Stimulated activated CD4-positive, alpha-beta T cell treated with anti-CD3 and anti-CD28 coated beads, Interleukin-4, amount 100 ng/mL, for 24 hours (primary cell): ENCODE measurements around the gene ZBTB48.
"Not testable (repeated sequence)": the region's sequence is repeated elsewhere in the genome, so short reads cannot be mapped to it uniquely, and the experiment has no call there.

ENCODE experiments used
- DNase-seq: peaks from one replicate; pipeline ENCODE4 v3.0.0-alpha.2; 2020

The ZBTB48 gene

DNA sequence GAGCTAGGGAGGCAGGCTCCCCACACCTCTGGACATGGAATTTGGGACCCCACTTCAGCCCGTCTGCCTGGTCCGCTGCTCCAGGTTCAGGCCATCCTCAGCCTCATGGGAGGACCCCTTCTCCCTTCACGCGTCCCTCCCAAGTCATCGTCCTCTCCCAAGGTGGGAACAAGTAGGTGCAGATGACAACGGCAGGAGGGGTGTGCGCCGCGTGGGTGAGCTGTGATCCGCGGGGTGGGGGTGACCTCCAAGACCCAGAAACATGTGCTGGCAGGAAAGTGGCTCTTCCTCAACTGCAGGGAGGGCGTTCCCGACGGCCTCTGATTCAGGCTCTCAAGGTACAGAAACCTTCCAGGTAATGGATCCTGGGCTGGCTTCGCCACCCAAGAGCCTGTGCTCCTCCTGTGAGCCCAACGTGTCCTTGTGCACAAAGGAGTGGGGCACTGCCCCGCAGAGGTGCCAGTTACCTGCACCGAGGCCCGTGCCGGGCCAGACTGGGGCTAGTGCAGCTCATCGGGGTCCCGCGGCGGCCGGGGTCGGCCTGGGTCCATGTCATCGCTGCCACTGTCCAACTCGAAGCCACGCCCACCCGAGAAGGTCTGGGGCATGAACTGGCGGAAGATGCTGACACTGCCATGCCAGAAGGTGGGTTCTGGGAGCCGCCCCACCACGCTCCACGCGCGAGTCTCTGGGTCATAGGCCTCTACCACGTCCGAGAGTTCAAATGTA lies 13.2 kb downstream of the ZBTB48 start:
- no peak for DNase-seq

- no peak for DNase-seq
Measured at GRCh38 chr1:6593810-6594209, 14.0 kb downstream of the ZBTB48 start.

DNA sequence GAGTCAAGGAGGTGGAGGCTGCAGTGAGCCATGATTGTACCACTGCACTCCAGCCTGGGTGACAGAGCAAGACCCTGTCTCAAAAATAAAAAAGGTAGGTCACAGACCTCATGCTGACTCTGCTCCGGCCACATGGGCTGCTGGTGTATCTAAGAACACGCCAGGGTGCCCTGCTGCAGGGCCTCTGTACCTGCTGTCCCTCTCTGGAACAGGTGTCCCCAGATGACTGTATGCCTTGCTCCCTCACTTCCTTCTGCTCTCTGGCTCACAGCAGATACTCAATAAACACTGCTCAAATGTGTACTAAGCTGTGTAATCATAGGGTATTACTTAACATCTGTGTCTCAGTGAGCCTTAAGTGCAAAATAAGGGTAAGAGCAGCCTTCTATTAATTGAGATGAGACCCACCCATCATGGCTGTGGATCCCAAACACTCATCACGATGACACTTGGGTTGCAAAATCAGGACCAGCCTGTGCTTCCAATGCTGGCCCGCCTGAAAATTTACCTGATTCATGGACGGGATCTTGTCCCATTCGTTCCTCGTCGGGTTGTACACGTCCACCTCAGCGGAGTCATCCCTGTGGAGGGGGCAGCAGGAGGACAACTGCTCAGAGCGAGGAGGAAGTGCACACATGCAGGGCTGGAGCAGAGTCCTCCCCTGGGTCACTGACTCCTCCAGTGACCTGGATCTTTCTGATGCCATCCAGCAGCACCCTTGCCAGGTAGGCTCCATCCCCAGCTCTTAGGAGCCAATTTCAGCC lies 15.4 kb downstream of the ZBTB48 start:
- DNase-seq: no peak

- DNase-seq: no peak
Measured at GRCh38 chr1:6596351-6596750, 16.6 kb downstream of the ZBTB48 start.

GRCh38 chr1:6596886-6597776 lies 17.3 kb downstream of the ZBTB48 start:
- no peak for DNase-seq

GRCh38 chr1:6597777-6598131 lies 18.0 kb downstream of the ZBTB48 start:
- no peak for DNase-seq

DNA sequence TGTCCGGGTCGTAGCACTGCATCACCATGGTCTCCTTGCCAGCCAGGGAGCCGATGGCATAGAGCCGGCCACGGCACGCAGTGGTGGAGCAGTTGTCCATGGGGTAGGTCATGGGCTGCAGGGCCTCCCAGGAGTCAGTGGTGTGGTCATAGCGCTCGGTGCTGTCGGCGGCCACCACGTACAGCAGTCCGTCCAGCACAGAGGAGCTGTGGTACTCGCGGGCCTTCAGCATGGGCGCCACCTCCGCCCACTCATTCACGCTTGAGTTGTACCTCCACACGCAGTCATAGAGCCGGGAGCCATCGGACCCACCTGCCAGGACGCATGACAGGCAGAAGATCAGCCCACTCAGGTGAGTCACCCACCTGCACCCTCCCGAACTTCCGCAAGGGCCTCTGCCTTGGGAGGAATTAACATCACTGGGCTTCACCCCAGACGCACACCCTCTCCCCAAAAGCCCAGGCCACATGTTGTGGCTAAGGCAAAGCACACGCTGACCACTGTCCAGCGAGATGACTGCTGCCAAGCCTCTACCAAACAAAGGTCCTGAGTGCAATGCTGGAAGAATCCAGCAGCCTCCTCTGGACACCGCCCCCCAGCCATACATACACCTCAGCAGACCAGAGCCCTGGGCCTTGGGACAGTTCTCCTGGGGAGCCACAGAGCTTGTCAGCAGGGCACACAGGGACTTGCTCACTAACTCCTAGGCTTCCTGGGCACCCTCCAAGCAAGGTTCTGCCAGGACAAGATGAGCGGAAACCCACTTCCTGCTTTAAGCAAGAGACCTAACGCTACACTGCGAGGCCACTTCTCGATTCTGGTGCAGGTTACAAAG lies 19.6 kb downstream of the ZBTB48 start:
- peak; percentile 70 for DNase-seq

GRCh38 chr1:6599991-6600390 lies 20.2 kb downstream of the ZBTB48 start:
- not testable (repeated sequence) for DNase-seq

- DNase-seq: no peak
Measured at GRCh38 chr1:6600410-6601048, 20.7 kb downstream of the ZBTB48 start.

DNA sequence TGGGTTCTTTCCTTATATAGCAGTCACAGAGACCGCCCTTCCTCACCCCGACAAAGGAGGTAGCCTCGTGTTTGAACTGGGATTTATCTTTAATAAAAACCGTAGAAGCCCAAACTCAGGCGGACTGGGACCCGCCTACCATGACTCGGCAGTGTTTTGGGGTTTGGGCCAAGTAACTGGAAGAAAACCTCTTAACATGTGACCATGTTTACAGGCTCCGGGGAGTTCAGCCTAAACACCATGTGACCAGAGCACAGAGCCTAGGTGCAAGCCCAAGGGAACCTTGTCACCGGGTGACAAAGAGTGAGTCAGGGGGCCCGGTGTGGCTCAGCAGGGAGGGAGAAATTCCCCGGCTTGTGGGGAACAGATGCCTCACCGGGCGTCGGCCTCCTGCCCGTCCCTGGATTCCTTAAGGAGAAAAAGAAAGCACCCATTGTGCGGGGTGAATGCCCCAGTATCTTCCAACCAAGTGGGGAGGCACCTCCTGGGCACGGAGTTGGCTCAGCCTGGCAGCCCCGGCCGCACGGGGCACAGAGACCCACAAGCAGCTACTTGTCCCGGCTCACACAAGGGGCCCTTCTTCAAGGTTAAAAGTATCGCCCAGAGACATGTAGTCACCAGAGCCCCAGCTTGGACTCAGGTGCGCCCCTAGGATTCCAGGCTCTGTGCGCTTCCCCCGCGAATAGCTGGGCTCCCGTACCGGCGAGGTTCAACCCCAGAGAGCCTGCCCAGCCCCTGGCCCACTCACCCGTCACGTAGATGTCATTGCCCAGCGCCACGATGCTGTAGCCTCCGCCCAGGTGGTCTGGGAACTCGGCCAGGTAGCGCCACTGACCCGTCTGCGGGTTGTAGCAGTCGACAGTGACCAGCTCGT lies 21.5 kb downstream of the ZBTB48 start:
- peak; percentile 92 for DNase-seq

- no peak for DNase-seq
Measured at GRCh38 chr1:6601923-6602668, 22.3 kb downstream of the ZBTB48 start.

DNA sequence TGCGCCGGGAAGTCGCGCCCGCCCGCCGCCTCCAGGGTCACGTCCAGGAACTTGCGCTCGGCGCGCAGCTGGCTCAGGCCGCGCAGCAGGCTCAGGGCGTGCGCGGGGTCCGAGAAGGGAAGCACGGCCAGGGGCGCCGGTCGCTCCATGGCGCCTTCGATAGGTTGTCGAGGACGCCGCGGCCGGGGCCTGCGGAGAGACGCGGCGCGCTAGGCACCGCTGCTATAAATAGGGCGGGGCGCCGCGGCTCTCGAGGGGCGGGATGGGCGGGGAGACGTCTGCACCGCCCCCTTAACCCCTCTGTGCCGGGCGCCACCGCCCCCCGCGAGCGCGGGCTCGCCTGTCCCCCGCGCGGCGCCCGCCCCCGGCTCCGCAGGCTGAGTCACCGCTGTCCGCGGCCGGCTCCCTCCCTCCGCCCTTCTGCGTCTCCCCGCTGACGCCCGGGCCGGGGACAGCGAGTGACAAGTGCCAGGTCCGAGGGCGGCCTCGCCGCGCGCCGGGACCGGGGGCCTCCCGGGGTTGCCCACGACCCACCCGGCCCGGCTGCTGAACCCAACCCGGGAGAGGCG lies 23.0 kb downstream of the ZBTB48 start, which contains the start of gene KLHL21:
Gene KLHL21, minus strand, starts transcription at position 201 of the 569 bp plus-strand sequence. Its CDS starts 52 bp downstream, at position 149.
- DNase-seq: peak; percentile 86

DNA sequence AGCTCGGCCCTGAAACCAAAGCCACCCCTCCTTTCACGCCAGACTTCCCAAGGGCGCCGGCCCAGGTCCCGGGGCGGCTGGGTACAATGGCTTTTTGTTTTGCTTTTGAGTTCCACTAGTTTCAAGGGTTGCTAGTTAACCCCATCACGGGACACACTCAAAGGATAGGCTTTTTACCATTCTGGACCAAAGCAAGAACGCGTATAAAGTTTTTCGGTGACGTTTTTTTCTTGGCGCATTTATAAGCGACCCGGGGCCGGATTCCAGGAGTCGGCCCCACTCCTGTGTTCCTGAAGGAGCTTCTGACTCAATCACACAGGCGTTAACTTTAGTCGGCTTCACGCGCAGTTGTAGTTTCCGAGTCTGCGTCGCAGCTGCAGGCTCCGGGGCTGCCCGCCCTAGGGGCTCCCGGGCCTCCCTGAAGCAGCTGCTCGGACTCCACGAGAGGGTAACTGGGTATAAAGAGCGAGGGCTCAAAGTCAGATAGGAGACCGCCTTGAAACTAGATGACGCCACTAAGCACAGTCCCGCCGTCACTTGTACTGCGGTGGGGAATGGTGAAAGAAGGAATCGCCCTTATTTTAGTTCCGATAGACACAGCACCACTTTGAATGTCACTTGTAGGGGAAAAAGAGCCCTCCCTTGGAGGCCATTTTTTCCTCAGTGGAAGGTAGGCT lies 23.6 kb downstream of the ZBTB48 start:
- peak; percentile 57 for DNase-seq

GRCh38 chr1:6603915-6604558 lies 24.2 kb downstream of the ZBTB48 start:
- no peak for DNase-seq

GRCh38 chr1:6612641-6613360 lies 33.0 kb downstream of the ZBTB48 start:
- peak; percentile 34 for DNase-seq

DNA sequence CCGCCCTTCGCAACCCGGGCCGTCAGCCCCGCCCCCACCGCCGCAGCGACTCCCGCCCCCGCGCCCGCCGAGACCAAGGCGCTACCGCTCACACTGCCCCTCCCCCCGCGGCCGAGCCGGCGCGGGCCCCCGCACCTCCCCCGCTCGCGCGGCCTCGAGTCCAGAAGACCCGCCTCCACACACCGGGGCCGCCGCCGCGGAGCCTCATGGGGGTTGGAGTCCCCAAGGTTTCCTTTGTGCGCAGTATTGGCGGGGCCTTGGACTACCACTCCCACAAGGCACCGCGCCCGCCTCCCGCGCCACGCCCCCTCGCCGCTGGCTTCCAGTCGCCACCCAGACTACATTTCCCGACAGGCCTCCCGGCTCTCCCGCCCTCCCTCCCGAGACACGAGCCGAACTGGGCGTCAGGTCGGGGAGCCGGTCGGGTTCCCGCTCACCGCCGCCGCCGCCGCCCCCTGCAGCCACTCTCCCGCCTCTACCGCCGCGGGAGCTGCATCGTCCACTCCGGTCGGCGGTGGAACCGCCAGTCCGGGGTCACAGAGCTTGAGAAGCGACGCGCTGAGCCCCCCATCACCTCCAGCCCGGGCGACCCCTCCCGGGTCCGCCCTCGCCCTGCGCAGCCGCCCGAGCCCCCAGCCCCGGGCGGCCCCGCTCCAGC lies 33.7 kb downstream of the ZBTB48 start, which contains the start of gene PHF13:
Gene PHF13, plus strand, starts transcription at position 371 of the 658 bp plus-strand sequence. CDS start 336 bp downstream, outside the sequence.
- peak; percentile 100 for DNase-seq
